HL-60 (cell line): Measurements from ENCODE around the gene GALP.

ENCODE experiments used
- DNase-seq, 2 experiments: peaks; one replicate each; pipeline ENCODE4 v3.0.0-alpha.2; 2010 to 2020; ENCODE audit warnings: low read depth in 1 of 2, low spot score in 1 of 2
- H3K27ac ChIP-seq: fragments of 250-450 bp; sonication (Bioruptor Pico); replicated peaks from 2 replicates; pipeline ENCODE4 v1.5.1; 2020; ENCODE audit warnings: mild to moderate bottlenecking, moderate library complexity
- H3K27me3 ChIP-seq: fragments of 250-450 bp; sonication (Bioruptor Pico); 2 replicates; pipeline ENCODE4 v1.5.1; 2021; ENCODE audit warnings: mild to moderate bottlenecking, moderate library complexity; ENCODE audit not compliant: insufficient read depth, poor library complexity, severe bottlenecking
- H3K4me3 ChIP-seq: replicated peaks from 2 replicates; pipeline ENCODE4 v1.5.1; 2011; ENCODE audit warnings: mild to moderate bottlenecking, control low read depth, low read length; ENCODE audit not compliant: insufficient read depth
- GABPA ChIP-seq: IDR thresholded peaks from 2 replicates; pipeline ENCODE4 v1.6.1; 2012; ENCODE audit warnings: low read depth
- POLR2AphosphoS5 ChIP-seq: IDR thresholded peaks from 2 replicates; pipeline ENCODE4 v1.6.1; 2012; ENCODE audit warnings: low read depth
- SPI1 ChIP-seq: IDR thresholded peaks from 2 replicates; pipeline ENCODE4 v1.6.1; 2012; ENCODE audit warnings: low read depth, mild to moderate bottlenecking, borderline replicate concordance
- TF ChIP-seq, protein P1 (sequence below): IDR thresholded peaks from one replicate; pipeline ENCODE4 v1.5.1; 2011; ENCODE audit warnings: low read length, control low read depth, inconsistent platforms; ENCODE audit not compliant: insufficient read depth
- TF ChIP-seq, protein P2 (sequence below): IDR thresholded peaks from 2 replicates; pipeline ENCODE4 v1.6.1; 2012; ENCODE audit warnings: low read depth; ENCODE audit not compliant: insufficient replicate concordance

GALP gene

DNA sequence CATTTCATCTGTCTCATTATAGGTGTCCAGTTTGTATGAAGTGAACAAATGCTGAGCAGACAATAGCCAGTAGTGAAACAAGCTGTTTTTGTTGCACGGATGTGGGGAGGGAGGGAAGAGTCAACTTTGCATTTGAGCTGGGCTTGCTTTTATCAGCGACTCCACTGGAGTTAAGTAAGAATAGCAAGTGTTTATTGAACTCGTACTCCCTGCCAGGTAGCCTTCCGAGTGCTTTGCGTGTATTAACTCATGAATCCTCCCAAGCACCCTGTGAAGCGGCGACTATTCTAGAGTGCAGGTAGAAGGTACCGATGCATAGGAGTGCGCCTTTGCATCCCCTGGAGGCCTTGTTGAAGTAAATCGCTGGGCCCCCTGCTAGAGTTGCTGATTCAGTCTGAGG is 39.4 kb upstream of the GALP start:
- H3K27me3 ChIP-seq = no peaks in the 10 kb centered on the region
- no peak overlapping the region for H3K27ac ChIP-seq
- H3K4me3 ChIP-seq = no peak overlapping the region
- no peak for DNase-seq
- TF ChIP-seq SPI1 (no peak), GABPA (no peak), POLR2AphosphoS5 (no peak)
- TF ChIP-seq, protein P1, sequence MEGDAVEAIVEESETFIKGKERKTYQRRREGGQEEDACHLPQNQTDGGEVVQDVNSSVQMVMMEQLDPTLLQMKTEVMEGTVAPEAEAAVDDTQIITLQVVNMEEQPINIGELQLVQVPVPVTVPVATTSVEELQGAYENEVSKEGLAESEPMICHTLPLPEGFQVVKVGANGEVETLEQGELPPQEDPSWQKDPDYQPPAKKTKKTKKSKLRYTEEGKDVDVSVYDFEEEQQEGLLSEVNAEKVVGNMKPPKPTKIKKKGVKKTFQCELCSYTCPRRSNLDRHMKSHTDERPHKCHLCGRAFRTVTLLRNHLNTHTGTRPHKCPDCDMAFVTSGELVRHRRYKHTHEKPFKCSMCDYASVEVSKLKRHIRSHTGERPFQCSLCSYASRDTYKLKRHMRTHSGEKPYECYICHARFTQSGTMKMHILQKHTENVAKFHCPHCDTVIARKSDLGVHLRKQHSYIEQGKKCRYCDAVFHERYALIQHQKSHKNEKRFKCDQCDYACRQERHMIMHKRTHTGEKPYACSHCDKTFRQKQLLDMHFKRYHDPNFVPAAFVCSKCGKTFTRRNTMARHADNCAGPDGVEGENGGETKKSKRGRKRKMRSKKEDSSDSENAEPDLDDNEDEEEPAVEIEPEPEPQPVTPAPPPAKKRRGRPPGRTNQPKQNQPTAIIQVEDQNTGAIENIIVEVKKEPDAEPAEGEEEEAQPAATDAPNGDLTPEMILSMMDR = no peak
- TF ChIP-seq, protein P2, sequence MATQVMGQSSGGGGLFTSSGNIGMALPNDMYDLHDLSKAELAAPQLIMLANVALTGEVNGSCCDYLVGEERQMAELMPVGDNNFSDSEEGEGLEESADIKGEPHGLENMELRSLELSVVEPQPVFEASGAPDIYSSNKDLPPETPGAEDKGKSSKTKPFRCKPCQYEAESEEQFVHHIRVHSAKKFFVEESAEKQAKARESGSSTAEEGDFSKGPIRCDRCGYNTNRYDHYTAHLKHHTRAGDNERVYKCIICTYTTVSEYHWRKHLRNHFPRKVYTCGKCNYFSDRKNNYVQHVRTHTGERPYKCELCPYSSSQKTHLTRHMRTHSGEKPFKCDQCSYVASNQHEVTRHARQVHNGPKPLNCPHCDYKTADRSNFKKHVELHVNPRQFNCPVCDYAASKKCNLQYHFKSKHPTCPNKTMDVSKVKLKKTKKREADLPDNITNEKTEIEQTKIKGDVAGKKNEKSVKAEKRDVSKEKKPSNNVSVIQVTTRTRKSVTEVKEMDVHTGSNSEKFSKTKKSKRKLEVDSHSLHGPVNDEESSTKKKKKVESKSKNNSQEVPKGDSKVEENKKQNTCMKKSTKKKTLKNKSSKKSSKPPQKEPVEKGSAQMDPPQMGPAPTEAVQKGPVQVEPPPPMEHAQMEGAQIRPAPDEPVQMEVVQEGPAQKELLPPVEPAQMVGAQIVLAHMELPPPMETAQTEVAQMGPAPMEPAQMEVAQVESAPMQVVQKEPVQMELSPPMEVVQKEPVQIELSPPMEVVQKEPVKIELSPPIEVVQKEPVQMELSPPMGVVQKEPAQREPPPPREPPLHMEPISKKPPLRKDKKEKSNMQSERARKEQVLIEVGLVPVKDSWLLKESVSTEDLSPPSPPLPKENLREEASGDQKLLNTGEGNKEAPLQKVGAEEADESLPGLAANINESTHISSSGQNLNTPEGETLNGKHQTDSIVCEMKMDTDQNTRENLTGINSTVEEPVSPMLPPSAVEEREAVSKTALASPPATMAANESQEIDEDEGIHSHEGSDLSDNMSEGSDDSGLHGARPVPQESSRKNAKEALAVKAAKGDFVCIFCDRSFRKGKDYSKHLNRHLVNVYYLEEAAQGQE = no peak

DNA sequence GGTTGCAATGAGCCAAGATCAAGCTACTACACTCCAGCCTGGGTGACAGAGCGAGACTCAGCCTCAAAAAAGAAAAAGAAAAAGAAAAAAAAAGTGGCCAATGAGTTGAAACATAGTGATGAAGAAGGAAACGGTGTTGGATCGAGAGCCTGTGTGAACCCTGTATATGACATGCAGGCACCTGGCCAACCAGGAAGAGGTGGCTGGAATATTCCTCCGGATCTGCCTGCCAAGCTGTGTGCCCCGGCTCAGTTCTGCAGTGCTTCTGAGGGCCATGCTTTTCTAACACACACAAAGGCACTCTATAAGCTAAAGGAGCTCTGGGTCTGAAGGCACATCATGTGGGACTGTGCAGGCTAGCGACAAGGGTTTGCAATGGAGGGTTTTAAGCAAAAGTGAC is 38.4 kb upstream of the GALP start:
- no peak for TF ChIP-seq SPI1
- TF ChIP-seq, protein P2 = no peak
- TF ChIP-seq, protein P1 = no peak
- no peak for TF ChIP-seq GABPA
- TF ChIP-seq POLR2AphosphoS5 = no peak
- no peak overlapping the region for H3K4me3 ChIP-seq
- peak overlapping the region; percentile 16; the same call in 1 of the 2 replicates for H3K27ac ChIP-seq
- no peak for DNase-seq
- no peaks in the 10 kb centered on the region for H3K27me3 ChIP-seq

DNA sequence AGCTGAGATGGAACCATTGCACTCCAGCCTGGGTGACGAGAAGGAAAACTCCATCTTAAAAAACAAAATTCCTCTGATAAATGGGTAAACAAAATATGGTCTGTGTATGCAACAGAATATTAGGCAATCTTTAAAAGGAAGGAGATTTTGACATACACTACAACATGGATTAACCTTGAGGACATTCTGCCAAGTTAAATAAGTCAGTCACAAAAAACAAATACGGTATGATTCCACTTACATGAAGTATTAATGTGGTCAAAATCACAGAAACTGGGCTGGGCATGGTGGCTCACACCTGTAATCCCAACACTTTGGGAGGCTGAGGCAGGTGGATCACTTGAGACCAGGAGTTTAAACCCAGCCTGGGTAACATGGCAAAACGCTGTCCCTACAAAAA is 37.7 kb upstream of the GALP start:
- Histone ChIP-seq H3K4me3 (no peak overlapping the region), H3K27me3 (no peaks in the 10 kb centered on the region), H3K27ac (no peak overlapping the region; the same call in 1 of the 2 replicates)
- TF ChIP-seq, protein P2 = no peak
- TF ChIP-seq SPI1 (no peak), GABPA (no peak), POLR2AphosphoS5 (no peak)
- TF ChIP-seq, protein P1 = no peak
- no peak for DNase-seq
